Astrocyte of the cerebellum (primary cell): ENCODE data around the gene CCDC177.
"Not testable (repeated sequence)": the region's sequence is repeated elsewhere in the genome, so short reads cannot be mapped to it uniquely, and the experiment has no call there.

ENCODE experiments used
- DNase-seq: peaks from one replicate; pipeline ENCODE4 v3.0.0-alpha.2; 2011; ENCODE audit warnings: low read depth
- H3K4me3 ChIP-seq: 2 replicates; pipeline ENCODE4 v1.5.1; 2011; ENCODE audit warnings: mild to moderate bottlenecking, low read depth, low read length, moderate library complexity
- CTCF ChIP-seq: IDR thresholded peaks from 2 replicates; pipeline ENCODE4 v1.5.1; 2012; ENCODE audit warnings: low read length, low read depth, moderate library complexity, mild to moderate bottlenecking; ENCODE audit errors: missing control alignments
- in situ Hi-C: cut with HindIII; loops from 2 replicates; pipeline ENCODE4 v1.10.0; 2017; ENCODE audit warnings: low sequenced_read_pairs

CCDC177 gene

DNA sequence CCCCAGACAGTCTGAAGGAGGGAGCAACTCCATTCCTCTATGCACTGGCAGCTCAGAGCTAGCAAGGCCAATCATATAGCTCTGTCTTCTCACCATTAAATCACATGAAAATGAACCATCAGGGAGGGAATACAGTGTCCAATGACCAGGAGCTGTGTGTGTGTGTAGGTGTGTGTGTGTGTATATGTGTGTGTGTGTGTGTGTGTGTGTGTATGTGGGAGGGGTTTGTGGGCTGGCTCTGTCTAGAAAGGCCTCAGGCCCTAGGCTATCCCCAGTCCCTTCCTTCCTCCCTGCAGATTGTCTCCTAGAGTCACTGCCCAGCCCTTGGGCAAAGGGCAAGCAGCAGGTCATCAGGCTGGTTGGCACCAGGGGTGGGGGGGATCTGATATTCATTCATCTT, 31.1 kb upstream of the CCDC177 start:
- no peak for TF ChIP-seq CTCF
- no peak overlapping the region for H3K4me3 ChIP-seq
- in situ Hi-C loops = no loop called here
- DNase-seq = no peak

- TF ChIP-seq CTCF = no peak
- no peak for DNase-seq
- in situ Hi-C loops = no loop called here
- H3K4me3 ChIP-seq = no peak overlapping the region
Measured at GRCh38 chr14:69600304-69600891, 25.7 kb upstream of the CCDC177 start.

- not testable (repeated sequence) for H3K4me3 ChIP-seq, DNase-seq
- in situ Hi-C loops = loop anchor here (5.0 kb wide), 1 partner anchor 48 kb away; no protein-coding TSS in a partner anchor
Measured at GRCh38 chr14:69599431-69599830, 24.8 kb upstream of the CCDC177 start.

- DNase-seq = no peak
- no peak for TF ChIP-seq CTCF
- in situ Hi-C loops = loop anchor here (5.0 kb wide), 1 partner anchor 52 kb away; no protein-coding TSS in a partner anchor
Measured at GRCh38 chr14:69595336-69595735, 20.7 kb upstream of the CCDC177 start.

DNA sequence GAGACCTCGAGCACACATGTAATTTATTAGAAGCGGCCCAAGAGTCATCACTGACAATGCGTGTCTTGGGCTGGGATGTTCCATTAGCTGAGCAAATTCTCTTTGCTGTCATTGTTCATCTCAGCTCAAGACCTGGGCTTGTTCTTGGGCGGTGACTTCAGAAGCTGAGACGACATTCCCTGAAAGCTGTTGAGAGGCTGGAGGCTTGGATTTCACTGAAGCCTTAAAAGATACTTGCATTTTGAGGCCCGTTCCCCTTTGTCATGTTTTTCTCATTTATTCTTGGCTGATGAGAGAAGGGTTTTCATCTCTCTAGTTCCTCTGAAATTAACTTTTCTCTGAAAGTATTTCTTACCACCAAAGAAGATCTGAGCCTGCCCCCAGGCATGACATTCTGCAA, 20.2 kb upstream of the CCDC177 start:
- DNase-seq = no peak
- in situ Hi-C loops = loop anchor here (5.0 kb wide), 1 partner anchor 52 kb away; no protein-coding TSS in a partner anchor
- TF ChIP-seq CTCF = no peak
- H3K4me3 ChIP-seq = no peak overlapping the region

More at GRCh38 chr14:69595336-69595735, 20.7 kb upstream of the CCDC177 start:
- no peak overlapping the region for H3K4me3 ChIP-seq

- in situ Hi-C loops = no loop called here
- DNase-seq = peak; percentile 78
- TF ChIP-seq CTCF = no peak
- peak overlapping the region; percentile 16 for H3K4me3 ChIP-seq
Measured at GRCh38 chr14:69593018-69593677, 18.5 kb upstream of the CCDC177 start.

DNA sequence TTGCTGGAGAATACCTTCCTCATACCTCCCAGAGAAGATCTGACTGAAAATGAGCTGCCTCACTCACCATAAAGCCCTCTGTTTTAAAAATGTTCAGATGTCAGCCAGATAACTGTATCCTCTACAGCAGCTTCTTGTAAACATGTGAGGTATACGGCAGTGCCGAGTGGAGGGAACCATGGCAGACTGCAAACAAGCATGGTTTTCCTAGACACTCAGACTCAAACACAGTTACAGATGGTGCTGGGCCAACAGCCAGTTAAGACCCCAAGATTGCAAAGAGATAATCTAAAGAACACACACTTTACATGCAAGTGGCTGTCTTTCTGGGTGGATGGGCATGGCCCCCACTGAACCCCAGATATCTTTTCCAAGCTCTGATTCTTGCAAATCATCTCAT, 16.6 kb upstream of the CCDC177 start:
- no peak for TF ChIP-seq CTCF
- in situ Hi-C loops = no loop called here
- no peak for DNase-seq
- no peak overlapping the region for H3K4me3 ChIP-seq
